ENCODE data around the gene E2F3.

E2F3 gene

DNA sequence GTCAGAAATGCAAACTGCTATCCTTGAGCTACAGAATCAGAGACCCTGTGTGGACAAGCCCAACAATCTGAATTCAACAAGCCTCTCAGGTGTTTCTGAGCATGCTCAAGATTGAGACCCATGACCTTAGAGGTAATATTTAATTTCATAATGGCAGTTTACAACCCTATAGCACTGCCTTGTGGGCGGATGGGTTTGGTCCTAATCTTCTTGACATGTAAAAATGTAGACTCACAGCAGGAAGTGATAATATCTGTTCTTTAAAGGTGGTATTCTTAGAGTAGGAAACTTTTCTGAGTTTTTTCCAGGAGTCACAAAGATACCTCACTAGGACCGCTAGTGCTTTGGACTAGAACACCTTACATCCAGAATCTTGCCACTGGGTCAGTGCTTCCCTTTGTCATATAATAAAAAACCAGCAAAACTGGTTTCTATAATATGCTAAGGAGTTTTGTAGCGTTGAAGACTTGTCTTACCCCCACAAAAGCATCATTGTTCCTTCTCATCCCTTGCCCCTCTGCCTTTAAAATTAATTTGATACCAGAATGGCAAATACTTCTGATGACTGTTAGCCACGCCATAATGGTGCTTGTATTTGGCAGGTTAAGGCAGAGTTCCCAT is 52.6 kb downstream of the E2F3 start:
- no peak overlapping the region for H3K27ac ChIP-seq (ENCODE audit: low read length)
- H2AFZ ChIP-seq (ENCODE audit: low read depth, low read length): no peak overlapping the region
- H3K9me3 ChIP-seq (ENCODE audit: insufficient read depth, low read length, severe bottlenecking): no peaks in the 10 kb centered on the region
- peaks cover 76% of the 10 kb centered on the region; the same call in 1 of the 2 replicates for H4K20me1 ChIP-seq (ENCODE audit: insufficient read depth, low read length)
- H3K36me3 ChIP-seq (ENCODE audit: insufficient read depth, low read length): peaks cover 45% of the 10 kb centered on the region
- DNase-seq (no peak), ATAC-seq (ENCODE audit: insufficient read depth, low read depth) (peak; percentile 37; the same call in 1 of the 3 replicates)
- no peak overlapping the region for H3K9ac ChIP-seq (ENCODE audit: low read depth, low read length)
- H3K4me2 ChIP-seq (ENCODE audit: insufficient read depth, low read length): no peak overlapping the region
- TF ChIP-seq, protein P1, sequence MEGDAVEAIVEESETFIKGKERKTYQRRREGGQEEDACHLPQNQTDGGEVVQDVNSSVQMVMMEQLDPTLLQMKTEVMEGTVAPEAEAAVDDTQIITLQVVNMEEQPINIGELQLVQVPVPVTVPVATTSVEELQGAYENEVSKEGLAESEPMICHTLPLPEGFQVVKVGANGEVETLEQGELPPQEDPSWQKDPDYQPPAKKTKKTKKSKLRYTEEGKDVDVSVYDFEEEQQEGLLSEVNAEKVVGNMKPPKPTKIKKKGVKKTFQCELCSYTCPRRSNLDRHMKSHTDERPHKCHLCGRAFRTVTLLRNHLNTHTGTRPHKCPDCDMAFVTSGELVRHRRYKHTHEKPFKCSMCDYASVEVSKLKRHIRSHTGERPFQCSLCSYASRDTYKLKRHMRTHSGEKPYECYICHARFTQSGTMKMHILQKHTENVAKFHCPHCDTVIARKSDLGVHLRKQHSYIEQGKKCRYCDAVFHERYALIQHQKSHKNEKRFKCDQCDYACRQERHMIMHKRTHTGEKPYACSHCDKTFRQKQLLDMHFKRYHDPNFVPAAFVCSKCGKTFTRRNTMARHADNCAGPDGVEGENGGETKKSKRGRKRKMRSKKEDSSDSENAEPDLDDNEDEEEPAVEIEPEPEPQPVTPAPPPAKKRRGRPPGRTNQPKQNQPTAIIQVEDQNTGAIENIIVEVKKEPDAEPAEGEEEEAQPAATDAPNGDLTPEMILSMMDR (IDR thresholded peaks at IDR 0.05; ENCODE audit: borderline replicate concordance, extremely low read depth, low read length, poor library complexity, severe bottlenecking): peak; percentile 3
- no peak for TF ChIP-seq EZH2 (IDR thresholded peaks at IDR 0.05; ENCODE audit: borderline replicate concordance, low read depth, low read length, severe bottlenecking)
- no peaks in the 10 kb centered on the region for H3K27me3 ChIP-seq (ENCODE audit: insufficient read depth, low read length, poor library complexity)
- H3K79me2 ChIP-seq (ENCODE audit: insufficient read depth, low read length): peaks cover 100% of the 10 kb centered on the region
- H3K4me1 ChIP-seq (ENCODE audit: insufficient read depth, low read length): no peaks in the 10 kb centered on the region
- H3K4me3 ChIP-seq (ENCODE audit: low read depth in 1 of 2, low read length in 2 of 2): no peak overlapping the region

DNA sequence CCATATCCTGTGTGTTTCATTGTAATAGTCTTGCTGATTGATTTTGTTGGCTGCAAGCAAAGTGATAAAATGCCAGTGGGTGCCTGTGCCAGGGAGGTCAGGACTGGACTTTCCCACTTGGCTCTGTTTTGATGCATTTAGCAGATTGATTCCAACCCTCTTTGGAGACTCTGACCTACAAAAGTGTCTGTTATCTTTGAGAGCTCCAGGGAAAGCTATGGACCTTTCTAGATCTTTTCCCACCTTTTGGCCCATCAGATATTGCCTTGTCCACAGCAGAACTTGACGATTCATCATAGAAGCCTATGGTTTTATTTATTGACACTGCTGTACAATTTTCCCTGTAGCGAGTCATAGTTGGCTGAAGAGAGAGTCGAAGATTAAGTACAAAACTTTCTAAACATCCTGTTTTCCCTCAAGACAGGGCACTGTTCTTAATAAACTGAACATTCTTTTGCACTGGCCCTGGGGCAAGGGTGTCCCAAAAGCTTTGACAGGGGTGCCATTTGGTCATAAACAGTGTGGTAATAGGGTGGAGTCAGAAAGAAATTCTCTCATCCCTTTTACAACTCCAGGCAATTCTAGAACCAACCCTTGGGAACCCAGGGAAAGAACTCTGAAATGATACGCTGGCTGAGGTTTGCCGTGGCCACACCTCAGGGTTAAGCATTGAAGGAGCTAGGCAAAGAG is 53.7 kb downstream of the E2F3 start:
- ATAC-seq (ENCODE audit: insufficient read depth, low read depth) (no peak), DNase-seq (no peak)
- Histone ChIP-seq H3K4me2 (ENCODE audit: insufficient read depth, low read length) (no peak overlapping the region), H2AFZ (ENCODE audit: low read depth, low read length) (no peak overlapping the region), H3K9ac (ENCODE audit: low read depth, low read length) (no peak overlapping the region), H3K27me3 (ENCODE audit: insufficient read depth, low read length, poor library complexity) (no peaks in the 10 kb centered on the region), H3K27ac (ENCODE audit: low read length) (no peak overlapping the region), H3K79me2 (ENCODE audit: insufficient read depth, low read length) (peaks cover 100% of the 10 kb centered on the region), H3K36me3 (ENCODE audit: insufficient read depth, low read length) (peaks cover 53% of the 10 kb centered on the region), H4K20me1 (ENCODE audit: insufficient read depth, low read length) (peaks cover 71% of the 10 kb centered on the region; the same call in 1 of the 2 replicates), H3K4me1 (ENCODE audit: insufficient read depth, low read length) (no peaks in the 10 kb centered on the region), H3K4me3 (ENCODE audit: low read depth in 1 of 2, low read length in 2 of 2) (no peak overlapping the region), H3K9me3 (ENCODE audit: insufficient read depth, low read length, severe bottlenecking) (no peaks in the 10 kb centered on the region)
- TF ChIP-seq, protein P1 (IDR thresholded peaks at IDR 0.05; ENCODE audit: borderline replicate concordance, extremely low read depth, low read length, poor library complexity, severe bottlenecking): no peak
- no peak for TF ChIP-seq EZH2 (IDR thresholded peaks at IDR 0.05; ENCODE audit: borderline replicate concordance, low read depth, low read length, severe bottlenecking)

DNA sequence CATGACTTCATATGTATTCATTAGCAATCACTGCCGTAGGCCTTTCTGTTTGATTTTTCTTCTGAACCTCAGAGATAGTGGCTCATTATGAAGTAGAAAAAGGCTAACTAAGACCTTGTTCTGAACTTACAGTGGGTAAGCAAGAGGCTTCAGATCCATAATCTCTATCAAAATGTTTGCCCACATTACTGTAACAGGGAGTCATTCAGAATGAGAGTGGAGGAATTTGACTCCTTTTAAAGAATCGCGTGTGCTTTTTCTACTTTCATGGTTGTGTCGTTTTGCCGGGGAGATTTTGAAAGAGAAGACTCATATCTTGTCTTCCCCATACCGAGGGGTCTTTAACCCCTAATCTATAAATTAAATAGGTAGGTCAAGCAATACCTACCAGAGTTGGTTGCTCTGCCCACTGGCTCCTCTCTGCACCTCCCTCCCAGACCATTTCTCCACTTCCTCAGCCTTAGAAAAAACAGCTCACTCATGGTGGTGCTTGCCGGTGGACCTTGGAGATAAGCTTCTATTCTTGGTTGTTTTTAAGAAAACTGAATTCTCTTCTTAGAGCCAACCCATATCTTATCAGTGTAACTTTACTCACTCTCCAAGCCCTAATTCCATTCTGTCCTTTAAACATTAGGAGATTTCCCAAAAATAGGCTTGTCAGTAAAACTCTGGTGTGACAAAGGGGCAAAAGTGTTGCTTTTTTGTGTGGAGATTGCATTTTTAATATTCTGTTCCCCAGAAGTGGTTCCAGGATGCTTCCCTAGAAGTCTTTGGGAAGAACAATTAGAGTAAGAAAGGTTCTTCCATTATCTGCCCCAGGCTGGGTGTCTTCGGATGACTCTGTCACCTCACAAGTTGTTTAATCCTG is 56.6 kb downstream of the E2F3 start:
- no peak for TF ChIP-seq EZH2 (IDR thresholded peaks at IDR 0.05; ENCODE audit: borderline replicate concordance, low read depth, low read length, severe bottlenecking)
- TF ChIP-seq, protein P1 (IDR thresholded peaks at IDR 0.05; ENCODE audit: borderline replicate concordance, extremely low read depth, low read length, poor library complexity, severe bottlenecking): no peak
- H3K27ac ChIP-seq (ENCODE audit: low read length): no peak overlapping the region
- no peak overlapping the region for H3K4me3 ChIP-seq (ENCODE audit: low read depth in 1 of 2, low read length in 2 of 2)
- H3K36me3 ChIP-seq (ENCODE audit: insufficient read depth, low read length): peaks cover 48% of the 10 kb centered on the region
- no peak overlapping the region for H3K9ac ChIP-seq (ENCODE audit: low read depth, low read length)
- no peaks in the 10 kb centered on the region for H3K27me3 ChIP-seq (ENCODE audit: insufficient read depth, low read length, poor library complexity)
- no peaks in the 10 kb centered on the region for H3K9me3 ChIP-seq (ENCODE audit: insufficient read depth, low read length, severe bottlenecking)
- DNase-seq (no peak), ATAC-seq (ENCODE audit: insufficient read depth, low read depth) (no peak)
- peaks cover 66% of the 10 kb centered on the region; the same call in 1 of the 2 replicates for H4K20me1 ChIP-seq (ENCODE audit: insufficient read depth, low read length)
- no peaks in the 10 kb centered on the region for H3K4me1 ChIP-seq (ENCODE audit: insufficient read depth, low read length)
- peaks cover 100% of the 10 kb centered on the region for H3K79me2 ChIP-seq (ENCODE audit: insufficient read depth, low read length)
- no peak overlapping the region for H3K4me2 ChIP-seq (ENCODE audit: insufficient read depth, low read length)
- H2AFZ ChIP-seq (ENCODE audit: low read depth, low read length): no peak overlapping the region

All from DND-41 (cell line).